ENCODE results near the gene NIPAL4.

The NIPAL4 gene

GRCh38 chr5:157464519-157465171, 4.6 kb downstream of the NIPAL4 start:
- TF ChIP-seq CTCF (IDR thresholded peaks at IDR 0.05; ENCODE audit: low read depth, low read length) = no peak
- DNase-seq (ENCODE audit: extremely low read depth, low read depth) = peak; percentile 56

- TF ChIP-seq CTCF (IDR thresholded peaks at IDR 0.05; ENCODE audit: low read depth, low read length) = no peak
- no peak for DNase-seq (ENCODE audit: extremely low read depth, low read depth)
These were observed 8.4 kb downstream of the NIPAL4 start for GRCh38 chr5:157468293-157468965.

- no peak for TF ChIP-seq CTCF (IDR thresholded peaks at IDR 0.05; ENCODE audit: low read depth, low read length)
These were observed 9.1 kb downstream of the NIPAL4 start for GRCh38 chr5:157469073-157469472.

GRCh38 chr5:157469687-157470086, 9.7 kb downstream of the NIPAL4 start:
- no peak for TF ChIP-seq CTCF (IDR thresholded peaks at IDR 0.05; ENCODE audit: low read depth, low read length)

More at GRCh38 chr5:157469073-157469472, 9.1 kb downstream of the NIPAL4 start:
- DNase-seq (ENCODE audit: extremely low read depth, low read depth) = no peak

GRCh38 chr5:157470631-157471030, 10.6 kb downstream of the NIPAL4 start:
- no peak for TF ChIP-seq CTCF (IDR thresholded peaks at IDR 0.05; ENCODE audit: low read depth, low read length)
- no peak for DNase-seq (ENCODE audit: extremely low read depth, low read depth)

More at GRCh38 chr5:157469687-157470086, 9.7 kb downstream of the NIPAL4 start:
- no peak for DNase-seq (ENCODE audit: extremely low read depth, low read depth)

- peak; percentile 61 for TF ChIP-seq CTCF (IDR thresholded peaks at IDR 0.05; ENCODE audit: low read depth, low read length)
- DNase-seq (ENCODE audit: extremely low read depth, low read depth) = no peak
These were observed 11.7 kb downstream of the NIPAL4 start for GRCh38 chr5:157471709-157472108.
